Measurements from ENCODE around the gene DENND2D. TPM values are rescaled to one million over a fixed set of nuclear protein-coding genes. Genes with fewer than 3 reads are reported as not detected.

Gene DENND2D
- total and polyA plus RNA-seq, 2 donors (not counting 1 experiment from before 2014, with no cell fraction given), result 48.0 to 111 TPM

DNA sequence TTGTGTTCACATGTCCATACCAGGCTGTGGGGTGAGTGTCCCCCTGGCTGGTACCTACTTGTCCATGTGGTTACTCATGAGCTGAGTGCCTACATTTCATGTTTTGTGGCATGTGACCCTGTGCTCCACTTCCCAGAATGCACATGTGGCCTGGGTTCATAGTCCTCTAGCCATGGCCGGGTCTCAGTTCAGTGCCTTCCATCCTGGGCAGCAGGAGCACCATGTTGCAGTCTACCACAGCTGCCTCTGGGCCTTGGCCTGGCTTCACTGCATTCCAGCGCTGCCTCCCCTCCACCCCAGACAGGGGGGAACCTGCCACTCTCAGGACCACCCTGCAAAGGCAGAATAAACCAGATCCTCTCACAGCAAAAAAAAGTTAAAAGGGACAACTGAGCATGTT is 54.9 kb downstream of the DENND2D start:
- Mint-ChIP-seq H3K4me1 (peaks cover 81% of the 10 kb centered on the region), H3K27me3 (no peaks in the 10 kb centered on the region), H3K4me3 (peak overlapping the region; percentile 9), H3K27ac (peak overlapping the region; percentile 60), H3K9me3 (ENCODE audit: insufficient read depth) (no peaks in the 10 kb centered on the region)
- Histone ChIP-seq H3K4me1 (ENCODE audit: control insufficient read depth in 2 of 2, insufficient read depth in 2 of 2, low read length in 2 of 2) (peaks cover 60 to 78% of the 10 kb centered on the region in 2 donors), H3K27me3 (replicated peaks in 1 of 4; ENCODE audit: control extremely low read depth in 1 of 4, control insufficient read depth in 3 of 4, insufficient read depth in 4 of 4, low read length in 3 of 4) (no peaks in the 10 kb centered on the region), H3K4me2 (replicated peaks; ENCODE audit: low read depth, low read length, poor library complexity, severe bottlenecking) (peak overlapping the region; percentile 25), H4K20me1 (ENCODE audit: control insufficient read depth, insufficient read depth, low read length, poor library complexity, severe bottlenecking) (peaks cover 4% of the 10 kb centered on the region), H3K9me3 (ENCODE audit: control extremely low read depth in 1 of 3, control insufficient read depth in 2 of 3, insufficient read depth in 1 of 3, low read length in 2 of 3) (no peaks in the 10 kb centered on the region), H3K9ac (ENCODE audit: low read length) (no peak overlapping the region), H3K4me3 (ENCODE audit: control extremely low read depth in 1 of 5, extremely low read depth in 1 of 5, insufficient read depth in 1 of 5, low read depth in 2 of 5, low read length in 4 of 5) (no peak overlapping the region), H3K79me2 (ENCODE audit: control insufficient read depth, insufficient read depth, low read length) (peaks cover 100% of the 10 kb centered on the region), H2AFZ (ENCODE audit: insufficient read depth, low read depth, low read length, poor library complexity, severe bottlenecking) (no peak overlapping the region), H3K36me3 (replicated peaks in 1 of 2; ENCODE audit: control extremely low read depth in 1 of 2, control insufficient read depth in 1 of 2, extremely low read depth in 1 of 2, insufficient read depth in 2 of 2, low read length in 1 of 2) (peaks cover 4 to 43% of the 10 kb centered on the region in 2 experiments), H3K27ac (ENCODE audit: low read length in 2 of 2) (peak overlapping the region in 1 of 2 donors; percentile 52)
- ChIA-PET POLR2A (no interaction called here), CTCF (interaction anchor here (1.5 kb wide), 1 partner anchor 259 kb away, joined by 3 read pairs; no protein-coding TSS in a partner anchor)
- intact Hi-C loops (cut with micrococcal nuclease), result no loop called here
- TF ChIP-seq, protein P1, sequence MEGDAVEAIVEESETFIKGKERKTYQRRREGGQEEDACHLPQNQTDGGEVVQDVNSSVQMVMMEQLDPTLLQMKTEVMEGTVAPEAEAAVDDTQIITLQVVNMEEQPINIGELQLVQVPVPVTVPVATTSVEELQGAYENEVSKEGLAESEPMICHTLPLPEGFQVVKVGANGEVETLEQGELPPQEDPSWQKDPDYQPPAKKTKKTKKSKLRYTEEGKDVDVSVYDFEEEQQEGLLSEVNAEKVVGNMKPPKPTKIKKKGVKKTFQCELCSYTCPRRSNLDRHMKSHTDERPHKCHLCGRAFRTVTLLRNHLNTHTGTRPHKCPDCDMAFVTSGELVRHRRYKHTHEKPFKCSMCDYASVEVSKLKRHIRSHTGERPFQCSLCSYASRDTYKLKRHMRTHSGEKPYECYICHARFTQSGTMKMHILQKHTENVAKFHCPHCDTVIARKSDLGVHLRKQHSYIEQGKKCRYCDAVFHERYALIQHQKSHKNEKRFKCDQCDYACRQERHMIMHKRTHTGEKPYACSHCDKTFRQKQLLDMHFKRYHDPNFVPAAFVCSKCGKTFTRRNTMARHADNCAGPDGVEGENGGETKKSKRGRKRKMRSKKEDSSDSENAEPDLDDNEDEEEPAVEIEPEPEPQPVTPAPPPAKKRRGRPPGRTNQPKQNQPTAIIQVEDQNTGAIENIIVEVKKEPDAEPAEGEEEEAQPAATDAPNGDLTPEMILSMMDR (IDR thresholded peaks at IDR 0.05), result no peak
- TF ChIP-seq EZH2 (IDR thresholded peaks at IDR 0.05; ENCODE audit: borderline replicate concordance, insufficient read depth, low read depth, low read length, poor library complexity, severe bottlenecking), result no peak
- ATAC-seq (ENCODE audit: low read depth), result no peak
- no peak for DNase-seq
- WGBS (ENCODE audit: insufficient coverage), result 92% methylated on average over 1 of the region's 2 CpGs

DNA sequence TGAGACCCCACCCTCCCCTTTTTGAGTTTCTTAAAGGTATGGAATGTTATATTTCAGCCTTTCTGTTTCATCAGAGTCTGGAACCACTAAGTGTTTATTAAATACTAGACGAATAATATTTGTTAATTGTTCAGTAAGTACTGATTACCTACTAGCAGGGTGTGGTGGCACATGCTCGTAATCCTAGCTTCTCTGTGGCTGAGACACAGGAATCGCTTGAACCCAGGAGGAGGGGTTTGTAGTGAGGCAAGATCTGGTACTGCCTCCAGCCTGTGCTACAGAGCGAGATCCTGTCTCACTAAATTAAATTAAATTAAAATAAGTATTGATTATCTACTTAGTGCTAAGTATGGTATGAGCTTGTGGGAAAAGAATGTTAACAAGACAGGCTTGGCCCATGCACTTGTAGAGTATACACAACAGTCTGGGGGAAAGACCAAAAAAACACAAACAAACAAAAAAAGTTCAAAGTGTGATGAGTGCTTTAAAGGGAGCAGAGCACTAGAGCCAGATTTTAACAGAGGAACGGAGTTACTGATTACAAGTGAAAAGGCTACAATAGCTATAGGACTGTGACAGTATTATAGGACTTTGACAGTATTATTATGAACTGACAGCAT is 58.0 kb downstream of the DENND2D start:
- WGBS (ENCODE audit: insufficient coverage), result no CpG with 5 or more reads among the region's 5 CpGs
- peak overlapping the region; percentile 73 for H3K4me2 ChIP-seq (replicated peaks; ENCODE audit: low read depth, low read length, poor library complexity, severe bottlenecking)
- intact Hi-C loops (cut with micrococcal nuclease), result loop anchor here (5.0 kb wide), 2 partner anchors 110 to 205 kb away; no protein-coding TSS in a partner anchor
- H3K27me3 ChIP-seq (replicated peaks in 1 of 4; ENCODE audit: control extremely low read depth in 1 of 4, control insufficient read depth in 3 of 4, insufficient read depth in 4 of 4, low read length in 3 of 4), result no peaks in the 10 kb centered on the region
- Mint-ChIP-seq H3K27ac (peak overlapping the region; percentile 68), H3K4me3 (peak overlapping the region; percentile 100), H3K9me3 (ENCODE audit: insufficient read depth) (no peaks in the 10 kb centered on the region), H3K4me1 (peaks cover 67% of the 10 kb centered on the region), H3K27me3 (no peaks in the 10 kb centered on the region)
- DNase-seq (no peak), ATAC-seq (ENCODE audit: low read depth) (no peak)
- no peaks in the 10 kb centered on the region for H4K20me1 ChIP-seq (ENCODE audit: control insufficient read depth, insufficient read depth, low read length, poor library complexity, severe bottlenecking)
- POLR2A ChIA-PET, result interaction anchor here (1.5 kb wide), 1 partner anchor 62 kb away, joined by 5 read pairs; no protein-coding TSS in a partner anchor
- H3K79me2 ChIP-seq (ENCODE audit: control insufficient read depth, insufficient read depth, low read length), result peaks cover 97% of the 10 kb centered on the region
- peak overlapping the region in 2 of 5 experiments; percentile 89 to 91 for H3K4me3 ChIP-seq (ENCODE audit: control extremely low read depth in 1 of 5, extremely low read depth in 1 of 5, insufficient read depth in 1 of 5, low read depth in 2 of 5, low read length in 4 of 5)
- peaks cover 52 to 65% of the 10 kb centered on the region in 2 donors for H3K4me1 ChIP-seq (ENCODE audit: control insufficient read depth in 2 of 2, insufficient read depth in 2 of 2, low read length in 2 of 2)
- CTCF ChIA-PET, result interaction anchor here (1.1 to 1.8 kb wide), 4 partner anchors 10 to 112 kb away, joined by 3 to 10 read pairs (median 4); no protein-coding TSS in a partner anchor
- H2AFZ ChIP-seq (ENCODE audit: insufficient read depth, low read depth, low read length, poor library complexity, severe bottlenecking), result no peak overlapping the region
- peak overlapping the region in 1 of 2 donors; percentile 84 for H3K27ac ChIP-seq (ENCODE audit: low read length in 2 of 2)
- H3K9ac ChIP-seq (ENCODE audit: low read length), result peak overlapping the region; percentile 87
- H3K36me3 ChIP-seq (replicated peaks in 1 of 2; ENCODE audit: control extremely low read depth in 1 of 2, control insufficient read depth in 1 of 2, extremely low read depth in 1 of 2, insufficient read depth in 2 of 2, low read length in 1 of 2), result peaks cover 0 to 26% of the 10 kb centered on the region in 2 experiments
- no peaks in the 10 kb centered on the region for H3K9me3 ChIP-seq (ENCODE audit: control extremely low read depth in 1 of 3, control insufficient read depth in 2 of 3, insufficient read depth in 1 of 3, low read length in 2 of 3)
- TF ChIP-seq EZH2 (IDR thresholded peaks at IDR 0.05; ENCODE audit: borderline replicate concordance, insufficient read depth, low read depth, low read length, poor library complexity, severe bottlenecking), result no peak
- TF ChIP-seq, protein P1 (IDR thresholded peaks at IDR 0.05), result no peak

All from B cell (primary cell).